Activated T-helper 1 cell treated with anti-CD3 and anti-CD28 coated beads, Interleukin-2, amount 50 U/mL, for 16 hours (primary cell): Measurements from ENCODE around the gene DNAH6.
"Not testable (repeated sequence)": the region's sequence is repeated elsewhere in the genome, so short reads cannot be mapped to it uniquely, and the experiment has no call there.

Source experiments
- DNase-seq, 2 donors: peaks; one replicate each; pipeline ENCODE4 v3.0.0-alpha.2; 2020; ENCODE audit warnings: low read depth in 1 of 2, low spot score in 1 of 2

The DNAH6 gene

GRCh38 chr2:84511024-84511423 lies 5.3 kb upstream of the DNAH6 start:
- DNase-seq, result not testable (repeated sequence)

GRCh38 chr2:84515788-84516187 lies 510 bp upstream of the DNAH6 start:
- DNase-seq, result no peak

- no peak for DNase-seq
These were observed 3.1 kb downstream of the DNAH6 start for GRCh38 chr2:84519332-84519957.

GRCh38 chr2:84526562-84526961 lies 10.3 kb downstream of the DNAH6 start:
- DNase-seq, result no peak

GRCh38 chr2:84527137-84528129 lies 11.1 kb downstream of the DNAH6 start:
- no peak for DNase-seq

- no peak for DNase-seq
These were observed 16.0 kb downstream of the DNAH6 start for GRCh38 chr2:84532291-84532690.

- no peak for DNase-seq
These were observed 17.9 kb downstream of the DNAH6 start for GRCh38 chr2:84534225-84534624.

- DNase-seq, result no peak
These were observed 21.0 kb downstream of the DNAH6 start for GRCh38 chr2:84537251-84537650.

- DNase-seq, result no peak
These were observed 23.4 kb downstream of the DNAH6 start for GRCh38 chr2:84539729-84540128.

- DNase-seq, result no peak
These were observed 28.7 kb downstream of the DNAH6 start for GRCh38 chr2:84545005-84545404.

GRCh38 chr2:84546551-84546950 lies 30.3 kb downstream of the DNAH6 start:
- DNase-seq, result no peak

GRCh38 chr2:84548303-84548702 lies 32.0 kb downstream of the DNAH6 start:
- no peak for DNase-seq

GRCh38 chr2:84550916-84551315 lies 34.6 kb downstream of the DNAH6 start:
- no peak for DNase-seq

GRCh38 chr2:84551526-84551925 lies 35.2 kb downstream of the DNAH6 start:
- DNase-seq, result not testable (repeated sequence)

GRCh38 chr2:84556190-84556589 lies 39.9 kb downstream of the DNAH6 start:
- no peak for DNase-seq

- DNase-seq, result no peak
These were observed 43.5 kb downstream of the DNAH6 start for GRCh38 chr2:84559838-84560237.

- DNase-seq, result no peak
These were observed 63.4 kb downstream of the DNAH6 start for GRCh38 chr2:84579661-84580060.

- DNase-seq, result no peak
These were observed 87.6 kb downstream of the DNAH6 start for GRCh38 chr2:84603911-84604310.

GRCh38 chr2:84613082-84613481 lies 96.8 kb downstream of the DNAH6 start:
- DNase-seq, result no peak

- DNase-seq, result no peak
These were observed 103.6 kb downstream of the DNAH6 start for GRCh38 chr2:84619794-84620371.

GRCh38 chr2:84628486-84628885 lies 112.2 kb downstream of the DNAH6 start:
- no peak for DNase-seq

GRCh38 chr2:84629550-84629949 lies 113.3 kb downstream of the DNAH6 start:
- DNase-seq, result no peak
